ENCODE data around the gene CCDC121. TPM values are rescaled to one million over a fixed set of nuclear protein-coding genes. Genes with fewer than 3 reads are reported as not detected.

Gene CCDC121
- total and polyA plus RNA-seq, 9 of the 15 experiments (the other 6 are each of a cell fraction or from before 2014, with no cell fraction given), result 2.2 to 4.7 (median 4.1) TPM

GRCh38 chr2:27636766-27637165 is 8.0 kb upstream of the CCDC121 start:
- H3K9ac ChIP-seq (ENCODE audit: insufficient read depth in 1 of 2, low read depth in 2 of 2, low read length in 2 of 2), result no peak overlapping the region
- no peaks in the 10 kb centered on the region for H3K27me3 ChIP-seq (ENCODE audit: control insufficient read depth in 2 of 2, insufficient read depth in 2 of 2, low read length in 2 of 2)
- no peak overlapping the region for H3K4me3 ChIP-seq
- intact Hi-C loops (cut with micrococcal nuclease), result no loop called here
- H3K36me3 ChIP-seq (ENCODE audit: control insufficient read depth, insufficient read depth, low read length), result peaks cover 84% of the 10 kb centered on the region
- 82% methylated on average over 5 of the region's 5 CpGs for WGBS (ENCODE audit: insufficient coverage, low coverage, missing lambda C conversion rate)
- FAIRE-seq (no peak), DNase-seq (ENCODE audit: extremely low read depth in 1 of 4, low spot score in 3 of 4) (no peak), ATAC-seq (no peak)
- H3K79me2 ChIP-seq (ENCODE audit: control insufficient read depth, insufficient read depth, low read length), result no peaks in the 10 kb centered on the region
- no TSS peak for BruUV-seq (replicated peaks)
- no peaks in the 10 kb centered on the region for H3K9me3 ChIP-seq (replicated peaks; ENCODE audit: control insufficient read depth, insufficient read depth, low read depth, low read length)
- no peaks in the 10 kb centered on the region for H3K9me1 ChIP-seq (ENCODE audit: control insufficient read depth, insufficient read depth, low read length)
- H3K4me2 ChIP-seq (ENCODE audit: insufficient read depth, low read length), result no peak overlapping the region
- in situ Hi-C loops (cut with MboI), result no loop called here
- no peaks in the 10 kb centered on the region for H4K20me1 ChIP-seq (replicated peaks; ENCODE audit: control insufficient read depth, insufficient read depth, low read length)
- POLR2A ChIA-PET, result no interaction called here
- H3K4me1 ChIP-seq (replicated peaks in 1 of 2; ENCODE audit: control insufficient read depth in 2 of 2, insufficient read depth in 2 of 2, low read length in 2 of 2), result no peaks in the 10 kb centered on the region
- H3K27ac ChIP-seq (ENCODE audit: extremely low read depth, low read depth, low read length), result no peak overlapping the region
- CTCF ChIA-PET (ENCODE audit: low intra/inter-chr PET ratio), result no interaction called here
- H2AFZ ChIP-seq (ENCODE audit: low read depth, low read length), result no peak overlapping the region
- TF ChIP-seq POLR3A (IDR thresholded peaks at IDR 0.05; ENCODE audit: borderline replicate concordance, extremely low read depth, insufficient read depth, insufficient read length) (no peak), MBD2 (IDR thresholded peaks at IDR 0.05; ENCODE audit: borderline replicate concordance, low read depth) (no peak), SLC30A9 (CRISPR knock-in tag; IDR thresholded peaks at IDR 0.05) (no peak), REST (IDR thresholded peaks at IDR 0.05; ENCODE audit: borderline replicate concordance) (no peak), REST (CRISPR knock-in tag; IDR thresholded peaks at IDR 0.05; ENCODE audit: low read depth) (no peak), PPARD (CRISPR knock-in tag; IDR thresholded peaks at IDR 0.05) (no peak), HES1 (IDR thresholded peaks at IDR 0.05; ENCODE audit: low read depth) (no peak), FOXA1 (IDR thresholded peaks at IDR 0.05; ENCODE audit: borderline replicate concordance) (no peak), MYNN (IDR thresholded peaks at IDR 0.05) (no peak), MYNN (CRISPR knock-in tag; IDR thresholded peaks at IDR 0.05) (no peak), THRA (IDR thresholded peaks at IDR 0.05) (no peak), ZNF79 (CRISPR knock-in tag; IDR thresholded peaks at IDR 0.05; ENCODE audit: low read depth) (no peak), ZNF512 (tag; IDR thresholded peaks at IDR 0.05) (no peak)

All from K562 (cell line).